ENCODE measurements around the gene CD40. TPM values are rescaled to one million over a fixed set of nuclear protein-coding genes. Genes with fewer than 3 reads are reported as not detected.

The CD40 gene
- total RNA-seq, 3 donors from 2014 or later, result 11.7 to 21.6 (median 17.0) TPM

- intact Hi-C loops (cut with DNase I; ENCODE audit: low total_unique reads), result no loop called here
- H3K36me3 ChIP-seq, result no peaks in the 10 kb centered on the region
- no peaks in the 10 kb centered on the region for H3K4me1 ChIP-seq
- peaks cover 0 to 30% of the 10 kb centered on the region in 2 donors for H3K27me3 ChIP-seq
- no peak overlapping the region for H3K27ac ChIP-seq
- no peaks in the 10 kb centered on the region for H3K9me3 ChIP-seq
- no peak for TF ChIP-seq POLR2AphosphoS5 (IDR thresholded peaks at IDR 0.05)
- no peak for TF ChIP-seq CTCF (IDR thresholded peaks at IDR 0.05)
- no peak for TF ChIP-seq POLR2A (IDR thresholded peaks at IDR 0.05)
- no peak for DNase-seq (ENCODE audit: low spot score in 2 of 2)
- no peak overlapping the region for H3K4me3 ChIP-seq
Observed at GRCh38 chr20:46157625-46158024, 39.5 kb downstream of the CD40 start.

- intact Hi-C loops (cut with DNase I; ENCODE audit: low total_unique reads), result no loop called here
Observed at GRCh38 chr20:46158476-46158987, 40.4 kb downstream of the CD40 start.

GRCh38 chr20:46159101-46159897 lies 41.2 kb downstream of the CD40 start:
- no peak for DNase-seq (ENCODE audit: low spot score in 2 of 2)
- peaks cover 0 to 32% of the 10 kb centered on the region in 2 donors for H3K27me3 ChIP-seq
- TF ChIP-seq POLR2A (IDR thresholded peaks at IDR 0.05) (no peak), POLR2AphosphoS5 (IDR thresholded peaks at IDR 0.05) (no peak), CTCF (IDR thresholded peaks at IDR 0.05) (no peak)
- H3K36me3 ChIP-seq, result no peaks in the 10 kb centered on the region
- H3K27ac ChIP-seq, result no peak overlapping the region
- H3K4me1 ChIP-seq, result no peaks in the 10 kb centered on the region
- intact Hi-C loops (cut with DNase I; ENCODE audit: low total_unique reads), result no loop called here
- H3K4me3 ChIP-seq, result no peak overlapping the region
- no peaks in the 10 kb centered on the region for H3K9me3 ChIP-seq

More at GRCh38 chr20:46158476-46158987, 40.4 kb downstream of the CD40 start:
- DNase-seq (ENCODE audit: low spot score in 2 of 2), result no peak
- Histone ChIP-seq H3K27ac (no peak overlapping the region), H3K36me3 (no peaks in the 10 kb centered on the region), H3K27me3 (peaks cover 0 to 35% of the 10 kb centered on the region in 2 donors), H3K9me3 (no peaks in the 10 kb centered on the region), H3K4me3 (no peak overlapping the region), H3K4me1 (no peaks in the 10 kb centered on the region)
- TF ChIP-seq CTCF (IDR thresholded peaks at IDR 0.05), result no peak
- no peak for TF ChIP-seq POLR2A (IDR thresholded peaks at IDR 0.05)
- TF ChIP-seq POLR2AphosphoS5 (IDR thresholded peaks at IDR 0.05), result no peak

- intact Hi-C loops (cut with DNase I; ENCODE audit: low total_unique reads), result no loop called here
- H3K36me3 ChIP-seq, result no peaks in the 10 kb centered on the region
- no peaks in the 10 kb centered on the region for H3K4me1 ChIP-seq
- TF ChIP-seq POLR2AphosphoS5 (IDR thresholded peaks at IDR 0.05) (no peak), POLR2A (IDR thresholded peaks at IDR 0.05) (no peak)
- no peak for DNase-seq (ENCODE audit: low spot score in 2 of 2)
- H3K4me3 ChIP-seq, result no peak overlapping the region
- H3K27me3 ChIP-seq, result peaks cover 0 to 32% of the 10 kb centered on the region in 2 donors
- no peaks in the 10 kb centered on the region for H3K9me3 ChIP-seq
- no peak overlapping the region for H3K27ac ChIP-seq
Observed at GRCh38 chr20:46160661-46161060, 42.5 kb downstream of the CD40 start.

GRCh38 chr20:46161921-46162320 lies 43.8 kb downstream of the CD40 start:
- intact Hi-C loops (cut with DNase I; ENCODE audit: low total_unique reads), result no loop called here
- Histone ChIP-seq H3K4me3 (no peak overlapping the region), H3K36me3 (no peaks in the 10 kb centered on the region), H3K27me3 (peaks cover 0 to 32% of the 10 kb centered on the region in 2 donors), H3K4me1 (no peaks in the 10 kb centered on the region), H3K27ac (no peak overlapping the region), H3K9me3 (no peaks in the 10 kb centered on the region)
- DNase-seq (ENCODE audit: low spot score in 2 of 2), result no peak
- TF ChIP-seq CTCF (IDR thresholded peaks at IDR 0.05) (no peak), POLR2A (IDR thresholded peaks at IDR 0.05) (no peak), POLR2AphosphoS5 (IDR thresholded peaks at IDR 0.05) (no peak)

All from breast epithelium (tissue), 4 donors.